ENCODE measurements around the gene LIMS2.

The LIMS2 gene

GRCh38 chr2:127647242-127648190 lies 27.8 kb downstream of the LIMS2 start:
- no peak for DNase-seq (ENCODE audit: extremely low read depth in 1 of 2, low read depth in 1 of 2)

GRCh38 chr2:127646487-127647241 lies 28.7 kb downstream of the LIMS2 start:
- DNase-seq (ENCODE audit: extremely low read depth in 1 of 2, low read depth in 1 of 2): no peak

- no peak for DNase-seq (ENCODE audit: extremely low read depth in 1 of 2, low read depth in 1 of 2)
These were observed 29.7 kb downstream of the LIMS2 start, which contains the start of gene GPR17 for GRCh38 chr2:127645395-127646291. Gene GPR17 (plus strand): TSS chr2:127646153. CDS start chr2:127650736, 4,583 bp downstream.

GRCh38 chr2:127645026-127645394 lies 30.3 kb downstream of the LIMS2 start:
- no peak for DNase-seq (ENCODE audit: extremely low read depth in 1 of 2, low read depth in 1 of 2)

GRCh38 chr2:127644066-127645025 lies 31.0 kb downstream of the LIMS2 start:
- DNase-seq (ENCODE audit: extremely low read depth in 1 of 2, low read depth in 1 of 2): no peak

- DNase-seq (ENCODE audit: extremely low read depth in 1 of 2, low read depth in 1 of 2): no peak
These were observed 31.8 kb downstream of the LIMS2 start for GRCh38 chr2:127643439-127644065.

GRCh38 chr2:127642706-127643438 lies 32.5 kb downstream of the LIMS2 start:
- no peak for DNase-seq (ENCODE audit: extremely low read depth in 1 of 2, low read depth in 1 of 2)

GRCh38 chr2:127641846-127642507 lies 33.4 kb downstream of the LIMS2 start:
- DNase-seq (ENCODE audit: extremely low read depth in 1 of 2, low read depth in 1 of 2): peak in 1 of 2 donors; percentile 28

- DNase-seq (ENCODE audit: extremely low read depth in 1 of 2, low read depth in 1 of 2): no peak
These were observed 34.2 kb downstream of the LIMS2 start for GRCh38 chr2:127641133-127641532.

GRCh38 chr2:127640082-127641072 lies 35.0 kb downstream of the LIMS2 start:
- DNase-seq (ENCODE audit: extremely low read depth in 1 of 2, low read depth in 1 of 2): no peak

- no peak for DNase-seq (ENCODE audit: extremely low read depth in 1 of 2, low read depth in 1 of 2)
These were observed 36.2 kb downstream of the LIMS2 start for GRCh38 chr2:127639111-127639474.

- no peak for DNase-seq (ENCODE audit: extremely low read depth in 1 of 2, low read depth in 1 of 2)
These were observed 36.8 kb downstream of the LIMS2 start for GRCh38 chr2:127638361-127639110.

GRCh38 chr2:127637725-127638252 lies 37.5 kb downstream of the LIMS2 start:
- no peak for DNase-seq (ENCODE audit: extremely low read depth in 1 of 2, low read depth in 1 of 2)

- DNase-seq (ENCODE audit: extremely low read depth in 1 of 2, low read depth in 1 of 2): no peak
These were observed 38.1 kb downstream of the LIMS2 start for GRCh38 chr2:127637236-127637630.

GRCh38 chr2:127636248-127637235 lies 38.8 kb downstream of the LIMS2 start:
- no peak for DNase-seq (ENCODE audit: extremely low read depth in 1 of 2, low read depth in 1 of 2)

All from activated CD8-positive, alpha-beta memory T cell treated with anti-CD3 and anti-CD28 coated beads for 1 hour (primary cell).